ENCODE results near the gene PCBP1. TPM values are rescaled to one million over a fixed set of nuclear protein-coding genes. Genes with fewer than 3 reads are reported as not detected.
A peak's percentile ranks its signal among the peaks of the same experiment; 100 is the strongest.
"Not testable (repeated sequence)": the region's sequence is repeated elsewhere in the genome, so short reads cannot be mapped to it uniquely, and the experiment has no call there.

The PCBP1 gene
- total RNA-seq, 2 experiments from 2014 or later: 417 to 450 TPM

DNA sequence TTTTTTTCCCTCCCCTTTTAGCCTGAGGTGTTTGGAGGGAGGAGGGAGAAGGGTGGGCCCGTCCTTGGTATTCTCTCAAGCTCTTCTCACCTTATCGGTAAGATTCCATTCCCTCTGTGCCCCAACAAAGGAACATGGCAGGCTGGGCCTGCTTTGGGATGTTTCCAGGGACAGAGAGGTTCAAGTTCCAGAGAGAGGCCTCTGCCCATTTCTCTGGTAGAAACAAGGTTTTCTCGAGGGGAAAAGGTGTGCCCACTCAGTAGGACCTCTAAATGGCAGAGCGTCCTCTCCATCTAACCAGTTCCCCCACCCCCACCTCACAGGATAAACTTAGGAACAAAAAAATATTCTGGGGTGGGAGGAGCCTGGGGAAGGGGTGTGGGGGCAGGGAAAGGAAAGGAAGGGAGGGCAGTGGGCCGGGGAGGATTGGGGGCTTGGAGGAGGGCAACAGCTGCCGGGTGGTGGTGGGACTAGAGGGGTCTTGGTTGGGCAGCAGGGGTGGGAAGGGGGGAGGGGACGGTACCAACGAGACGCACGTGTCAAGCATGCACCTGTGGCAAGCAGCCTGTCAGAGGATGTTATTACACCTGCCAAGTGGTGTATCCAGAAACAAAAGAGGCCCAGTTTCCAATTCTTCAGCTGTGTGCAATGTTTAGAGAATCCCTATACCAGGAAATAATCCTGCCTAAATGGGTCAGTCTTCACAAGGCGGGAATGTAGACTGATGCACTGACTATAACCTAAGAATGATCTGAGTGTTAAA is 2.1 kb downstream of the PCBP1 start:
- ChIA-PET POLR2A (interaction anchor here (0.8 to 4.2 kb wide), 7 partner anchors 15 to 47 kb away, joined by 3 to 19 read pairs (median 5); no protein-coding TSS in a partner anchor), CTCF (interaction anchor here (0.7 to 1.5 kb wide), 5 partner anchors 15 to 52 kb away, joined by 3 to 5 read pairs (median 4); no protein-coding TSS in a partner anchor)
- peaks cover 47% of the 10 kb centered on the region for H3K4me1 Mint-ChIP-seq
- H3K27ac Mint-ChIP-seq: peak overlapping the region; percentile 100
- peak; percentile 70 for DNase-seq
- no peaks in the 10 kb centered on the region for H3K9me3 Mint-ChIP-seq (ENCODE audit: low read depth)
- ATAC-seq: no peak
- intact Hi-C loops (cut with DNase I, micrococcal nuclease): loop anchor here (2.0 to 10.0 kb wide), 7 partner anchors 35 to 1837 kb away; partner anchors contain the start of genes AAK1 (in 2 of the 2), PPP3R1 (in 1 of the 2), SNRPG (in 1 of the 2) and TIA1 (in 1 of the 2)
- peak overlapping the region; percentile 100 for H3K4me3 Mint-ChIP-seq
- peaks cover 50% of the 10 kb centered on the region for H3K36me3 Mint-ChIP-seq (ENCODE audit: low read depth)
- no peaks in the 10 kb centered on the region for H3K27me3 Mint-ChIP-seq

DNA sequence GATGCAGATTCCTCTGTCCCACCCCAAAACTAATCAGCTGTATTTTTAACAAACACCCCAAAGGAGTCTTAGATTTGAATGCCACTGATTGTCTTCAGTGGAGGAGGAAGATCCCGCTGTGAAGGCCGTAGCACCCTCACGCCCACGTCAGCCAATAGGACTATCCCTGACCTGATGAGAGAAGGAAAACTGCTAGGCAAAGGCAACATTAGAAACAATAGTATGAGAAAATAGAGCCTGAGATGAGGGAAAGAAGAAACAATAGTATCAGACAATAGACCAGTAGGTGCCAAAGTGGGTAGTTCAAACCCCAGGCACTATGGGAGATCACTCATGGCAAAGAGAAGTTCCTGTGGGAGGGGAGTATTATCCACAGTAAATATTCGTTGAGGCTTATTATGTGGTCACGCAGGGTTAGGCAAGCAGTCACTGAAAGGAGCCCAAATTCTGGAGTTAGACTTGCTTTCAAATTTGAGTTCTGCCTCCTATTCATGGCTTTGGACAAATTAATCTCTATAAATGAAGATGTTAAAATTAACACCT is 2.8 kb downstream of the PCBP1 start:
- H3K4me3 Mint-ChIP-seq: peak overlapping the region; percentile 100
- peaks cover 47% of the 10 kb centered on the region for H3K36me3 Mint-ChIP-seq (ENCODE audit: low read depth)
- no peaks in the 10 kb centered on the region for H3K27me3 Mint-ChIP-seq
- CTCF ChIA-PET: interaction anchor here (1.5 to 2.0 kb wide), 2 partner anchors 14 to 51 kb away, joined by 3 to 9 read pairs; no protein-coding TSS in a partner anchor
- ATAC-seq (no peak), DNase-seq (no peak)
- peaks cover 51% of the 10 kb centered on the region for H3K4me1 Mint-ChIP-seq
- POLR2A ChIA-PET: interaction anchor here (0.8 kb wide), 2 partner anchors 14 to 17 kb away, joined by 3 read pairs; no protein-coding TSS in a partner anchor
- no peaks in the 10 kb centered on the region for H3K9me3 Mint-ChIP-seq (ENCODE audit: low read depth)
- H3K27ac Mint-ChIP-seq: peak overlapping the region; percentile 100
- intact Hi-C loops (cut with DNase I, micrococcal nuclease): loop anchor here (2.0 to 10.0 kb wide), 7 partner anchors 35 to 1838 kb away; partner anchors contain the start of genes AAK1 (in 2 of the 2), PPP3R1 (in 1 of the 2), SNRPG (in 1 of the 2) and TIA1 (in 1 of the 2)

- H3K27me3 Mint-ChIP-seq: no peaks in the 10 kb centered on the region
- H3K27ac Mint-ChIP-seq: peak overlapping the region; percentile 100
- H3K9me3 Mint-ChIP-seq (ENCODE audit: low read depth): no peaks in the 10 kb centered on the region
- ChIA-PET CTCF (interaction anchor here (0.6 to 2.0 kb wide), 7 partner anchors 13 to 50 kb away, joined by 3 to 9 read pairs (median 4); no protein-coding TSS in a partner anchor), POLR2A (interaction anchor here (1.2 to 1.9 kb wide), 3 partner anchors 14 to 49 kb away, joined by 3 to 6 read pairs (median 4); no protein-coding TSS in a partner anchor)
- DNase-seq (no peak), ATAC-seq (no peak)
- H3K4me3 Mint-ChIP-seq: peak overlapping the region; percentile 100
- intact Hi-C loops (cut with DNase I, micrococcal nuclease): no loop called here
- peaks cover 50% of the 10 kb centered on the region for H3K4me1 Mint-ChIP-seq
- peaks cover 43% of the 10 kb centered on the region for H3K36me3 Mint-ChIP-seq (ENCODE audit: low read depth)
These were observed 3.5 kb downstream of the PCBP1 start for GRCh38 chr2:70090706-70091334.

GRCh38 chr2:70091364-70091763 is 4.1 kb downstream of the PCBP1 start:
- Mint-ChIP-seq H3K27ac (peak overlapping the region; percentile 89), H3K4me3 (peak overlapping the region; percentile 47), H3K9me3 (ENCODE audit: low read depth) (no peaks in the 10 kb centered on the region), H3K4me1 (peaks cover 48% of the 10 kb centered on the region), H3K36me3 (ENCODE audit: low read depth) (peaks cover 43% of the 10 kb centered on the region), H3K27me3 (no peaks in the 10 kb centered on the region)
- intact Hi-C loops (cut with DNase I, micrococcal nuclease): no loop called here
- CTCF ChIA-PET: interaction anchor here (0.6 to 2.0 kb wide), 10 partner anchors 13 to 186 kb away, joined by 3 to 9 read pairs (median 4); no protein-coding TSS in a partner anchor
- ATAC-seq (no peak), DNase-seq (no peak)
- POLR2A ChIA-PET: interaction anchor here (1.0 to 1.9 kb wide), 5 partner anchors 13 to 178 kb away, joined by 3 to 6 read pairs (median 4); partner anchors contain the start of gene MXD1

GRCh38 chr2:70091816-70092215 is 4.5 kb downstream of the PCBP1 start:
- ChIA-PET POLR2A (interaction anchor here (0.6 to 1.9 kb wide), 7 partner anchors 13 to 202 kb away, joined by 3 to 6 read pairs (median 4); partner anchors contain the start of genes MXD1 and SNRPG), CTCF (interaction anchor here (0.6 to 2.0 kb wide), 9 partner anchors 12 to 187 kb away, joined by 3 to 9 read pairs (median 3); no protein-coding TSS in a partner anchor)
- Mint-ChIP-seq H3K4me1 (peaks cover 48% of the 10 kb centered on the region), H3K27me3 (no peaks in the 10 kb centered on the region), H3K4me3 (peak overlapping the region; percentile 47), H3K36me3 (ENCODE audit: low read depth) (peaks cover 43% of the 10 kb centered on the region), H3K9me3 (ENCODE audit: low read depth) (no peaks in the 10 kb centered on the region), H3K27ac (peak overlapping the region; percentile 89)
- DNase-seq (no peak), ATAC-seq (no peak)
- intact Hi-C loops (cut with DNase I, micrococcal nuclease): no loop called here

GRCh38 chr2:70092576-70093243 is 5.4 kb downstream of the PCBP1 start:
- DNase-seq; H3K4me3 Mint-ChIP-seq; intact Hi-C loops (cut with DNase I, micrococcal nuclease); ATAC-seq; H3K9me3 Mint-ChIP-seq (ENCODE audit: low read depth); H3K27me3 Mint-ChIP-seq: not testable (repeated sequence)
- Mint-ChIP-seq H3K36me3 (ENCODE audit: low read depth) (peaks cover 37% of the 10 kb centered on the region), H3K4me1 (peaks cover 48% of the 10 kb centered on the region), H3K27ac (peak overlapping the region; percentile 33)
- ChIA-PET CTCF (interaction anchor here (0.8 to 1.9 kb wide), 7 partner anchors 24 to 179 kb away, joined by 3 to 9 read pairs (median 3); no protein-coding TSS in a partner anchor), POLR2A (interaction anchor here (0.6 to 1.0 kb wide), 3 partner anchors 29 to 201 kb away, joined by 3 to 4 read pairs (median 4); partner anchors contain the start of gene SNRPG)

- no peaks in the 10 kb centered on the region for H3K27me3 Mint-ChIP-seq
These were observed 7.1 kb downstream of the PCBP1 start for GRCh38 chr2:70094171-70094977.

GRCh38 chr2:70094978-70095719 is 7.9 kb downstream of the PCBP1 start:
- Mint-ChIP-seq H3K4me1 (peaks cover 59% of the 10 kb centered on the region), H3K4me3 (peak overlapping the region; percentile 75), H3K36me3 (ENCODE audit: low read depth) (peaks cover 12% of the 10 kb centered on the region), H3K9me3 (ENCODE audit: low read depth) (no peaks in the 10 kb centered on the region), H3K27ac (peak overlapping the region; percentile 97), H3K27me3 (no peaks in the 10 kb centered on the region)
- ATAC-seq (peak; percentile 82), DNase-seq (peak; percentile 67)
- intact Hi-C loops (cut with DNase I, micrococcal nuclease): loop anchor here in 1 of 2 experiments (1.0 kb wide), 1 partner anchor 9 kb away; no protein-coding TSS in a partner anchor
- CTCF ChIA-PET: interaction anchor here (0.8 to 2.5 kb wide), 5 partner anchors 9 to 45 kb away, joined by 3 to 14 read pairs (median 3); no protein-coding TSS in a partner anchor
- POLR2A ChIA-PET: interaction anchor here (0.5 to 2.1 kb wide), 9 partner anchors 9 to 456 kb away, joined by 3 to 21 read pairs (median 3); partner anchors contain the start of genes C2orf42 and MXD1

More at GRCh38 chr2:70094171-70094977, 7.1 kb downstream of the PCBP1 start:
- intact Hi-C loops (cut with DNase I, micrococcal nuclease): no loop called here
- CTCF ChIA-PET: interaction anchor here (0.6 to 2.5 kb wide), 7 partner anchors 10 to 183 kb away, joined by 3 to 14 read pairs (median 3); no protein-coding TSS in a partner anchor
- ATAC-seq (peak; percentile 21), DNase-seq (peak; percentile 41)
- Mint-ChIP-seq H3K27ac (peak overlapping the region; percentile 97), H3K36me3 (ENCODE audit: low read depth) (peaks cover 20% of the 10 kb centered on the region), H3K4me3 (peak overlapping the region; percentile 75), H3K9me3 (ENCODE audit: low read depth) (no peaks in the 10 kb centered on the region), H3K4me1 (peaks cover 62% of the 10 kb centered on the region)
- POLR2A ChIA-PET: interaction anchor here (0.5 to 2.1 kb wide), 10 partner anchors 9 to 455 kb away, joined by 3 to 21 read pairs (median 4); partner anchors contain the start of genes C2orf42 and MXD1

Measured in activated CD4-positive, alpha-beta T cell treated with anti-CD3 and anti-CD28 coated beads for 36 hours (primary cell).